SK-N-SH (cell line): Measurements from ENCODE around the gene ADAMTS2. TPM values are rescaled to one million over a fixed set of nuclear protein-coding genes. Genes with fewer than 3 reads are reported as not detected.

Experiments
- CTCF ChIA-PET: fragments of 300-600, 350-600 bp; formaldehyde crosslinking; extraction: SDS; loops from one replicate; lab custom pipeline; 2021; lab: Yijun Ruan, JAX
- POLR2A ChIA-PET: fragments of 350-600 bp; sonication (Branson Sonifier 250); formaldehyde crosslinking; extraction: SDS; loops from one replicate; lab custom pipeline; 2020; ENCODE audit warnings: antibody characterized with exemption, inconsistent platforms; lab: Yijun Ruan, JAX
- DNase-seq: peaks from one replicate; pipeline ENCODE4 v3.0.0; 2012
- H2AFZ ChIP-seq: fragments of 200-600 bp; sonication (generic); 2 replicates; pipeline ENCODE4 v1.8.1; 2016; ENCODE audit warnings: antibody characterized with exemption, mild to moderate bottlenecking, low read depth
- H3F3A ChIP-seq: fragments of 200-600 bp; sonication (generic); replicated peaks from 2 replicates; pipeline ENCODE3; 2016; ENCODE audit warnings: antibody characterized with exemption, mild to moderate bottlenecking; ENCODE audit not compliant: insufficient read depth
- H3K27ac ChIP-seq, 2 experiments: fragments of 200-500 bp in 1 of 2; fragments of 200-600 bp in 1 of 2; sonication (Bioruptor generic) in 1 of 2; sonication (generic), shearing (Covaris generic) in 1 of 2; 2 replicates each; pipeline versions ENCODE4 v1.5.1 to v1.6.1; 2014 to 2016; ENCODE audit warnings: low read depth in 2 of 2, inconsistent platforms in 1 of 2, low read length in 1 of 2, mild to moderate bottlenecking in 1 of 2, mixed read lengths in 1 of 2
- H3K27me3 ChIP-seq: fragments of 200-600 bp; sonication (generic), shearing (Covaris generic); 2 replicates; pipeline ENCODE4 v1.6.1; 2016; ENCODE audit warnings: mixed run types; ENCODE audit not compliant: insufficient read depth
- H3K36me3 ChIP-seq, 2 experiments: fragments of 200-500 bp in 1 of 2; fragments of 200-600 bp in 1 of 2; sonication (Bioruptor generic) in 1 of 2; sonication (generic) in 1 of 2; replicated peaks in 1 of 2; 2 replicates each; pipeline versions ENCODE3 to v1.5.1; 2014 to 2016; ENCODE audit warnings: low read length in 1 of 2, mild to moderate bottlenecking in 1 of 2; ENCODE audit not compliant: insufficient read depth in 2 of 2, control insufficient read depth in 1 of 2
- H3K4me1 ChIP-seq, 2 experiments: fragments of 200-500 bp in 1 of 2; fragments of 200-600 bp in 1 of 2; sonication (Bioruptor generic) in 1 of 2; sonication (generic), shearing (Covaris generic) in 1 of 2; 2 replicates each; pipeline versions ENCODE4 v1.5.1 to v1.6.1; 2014 to 2016; ENCODE audit warnings: low read depth in 1 of 2, low read length in 1 of 2, mixed run types in 1 of 2; ENCODE audit not compliant: insufficient read depth in 2 of 2, control insufficient read depth in 1 of 2
- H3K4me2 ChIP-seq: fragments of 200-600 bp; sonication (generic), shearing (Covaris generic); 2 replicates; pipeline ENCODE4 v1.6.1; 2017; ENCODE audit warnings: mixed run types
- H3K4me3 ChIP-seq, 2 experiments: fragments of 200-500 bp in 1 of 2; fragments of 200-600 bp in 1 of 2; sonication (Bioruptor generic) in 1 of 2; sonication (generic), shearing (Covaris generic) in 1 of 2; 2 replicates each; pipeline versions ENCODE4 v1.5.1 to v1.8.1; 2014 to 2016; ENCODE audit warnings: low read depth in 2 of 2, inconsistent platforms in 1 of 2, low read length in 1 of 2, mild to moderate bottlenecking in 1 of 2, mixed read lengths in 1 of 2, moderate library complexity in 1 of 2
- H3K79me2 ChIP-seq: fragments of 200-600 bp; sonication (generic); 2 replicates; pipeline ENCODE4 v1.8.1; 2017; ENCODE audit warnings: mild to moderate bottlenecking; ENCODE audit not compliant: insufficient read depth
- H3K9ac ChIP-seq: fragments of 200-600 bp; sonication (generic); 2 replicates; pipeline ENCODE4 v1.6.1; 2017; ENCODE audit warnings: mixed run types
- H3K9me2 ChIP-seq: fragments of 200-600 bp; sonication (generic); 2 replicates; pipeline ENCODE4 v1.6.1; 2017; ENCODE audit warnings: mixed run types
- H3K9me3 ChIP-seq: fragments of 200-600 bp; sonication (generic); 2 replicates; pipeline ENCODE4 v1.6.1; 2017; ENCODE audit warnings: mixed run types, mild to moderate bottlenecking, moderate library complexity
- H4K20me1 ChIP-seq: fragments of 200-600 bp; sonication (generic); 2 replicates; pipeline ENCODE4 v1.6.1; 2017; ENCODE audit warnings: mild to moderate bottlenecking, mixed run types; ENCODE audit not compliant: insufficient read depth
- CHD2 ChIP-seq: fragments of 150-350 bp; IDR thresholded peaks from 2 replicates; pipeline ENCODE4 v1.6.1; 2018; ENCODE audit warnings: low read length; ENCODE audit not compliant: partially characterized antibody
- ELF1 ChIP-seq: IDR thresholded peaks from 2 replicates; pipeline ENCODE4 v1.4.0; 2012
- EZH2phosphoT487 ChIP-seq: fragments of 200-600 bp; sonication (generic); IDR thresholded peaks from 2 replicates; pipeline ENCODE4 v1.6.1; 2017; ENCODE audit warnings: low read depth, mixed run types, mild to moderate bottlenecking, antibody characterized with exemption, moderate library complexity, borderline replicate concordance
- FOXJ3 ChIP-seq: sonication (generic); formaldehyde crosslinking; IDR thresholded peaks from 2 replicates; pipeline ENCODE4 v1.5.1; 2020; ENCODE audit warnings: mild to moderate bottlenecking, missing genetic modification reagents
- MEF2A ChIP-seq: IDR thresholded peaks from 2 replicates; pipeline ENCODE4 v1.4.0; 2012; ENCODE audit warnings: low read depth, borderline replicate concordance
- MXI1 ChIP-seq: IDR thresholded peaks from 2 replicates; pipeline ENCODE4 v1.6.1; 2012; ENCODE audit warnings: mild to moderate bottlenecking, low read depth, low read length, improper control_type of control experiment
- NFIC ChIP-seq: IDR thresholded peaks from 2 replicates; pipeline ENCODE4 v1.4.0; 2012; ENCODE audit warnings: borderline replicate concordance
- NRF1 ChIP-seq: IDR thresholded peaks from 2 replicates; pipeline ENCODE4 v1.6.1; 2012; ENCODE audit warnings: low read depth, mild to moderate bottlenecking, low read length
- POLR2AphosphoS5 ChIP-seq: IDR thresholded peaks from 2 replicates; pipeline ENCODE4 v1.6.1; 2012; ENCODE audit warnings: low read depth, low read length
- RFX5 ChIP-seq: IDR thresholded peaks from 2 replicates; pipeline ENCODE4 v1.6.1; 2012; ENCODE audit warnings: mild to moderate bottlenecking, improper control_type of control experiment, low read length
- SIN3A ChIP-seq: IDR thresholded peaks from 2 replicates; pipeline ENCODE4 v1.6.1; 2012; ENCODE audit warnings: low read depth, mild to moderate bottlenecking, low read length, moderate library complexity, borderline replicate concordance
- SMC3 ChIP-seq: IDR thresholded peaks from 2 replicates; pipeline ENCODE4 v1.6.1; 2012; ENCODE audit warnings: low read depth, low read length, improper control_type of control experiment
- TCF12 ChIP-seq: IDR thresholded peaks from 2 replicates; pipeline ENCODE4 v1.4.0; 2012
- WGBS: methylation state at CpG from one replicate; pipeline ENCODE4 v1.1.6; 2017; ENCODE audit warnings: low lambda C conversion rate; 5-methylcytosine and 5-hydroxymethylcytosine counted together
- polyA plus RNA-seq, 3 experiments: library from polyadenylated mRNA; depleted of rRNA; stranded (reverse); fragments of >200 nt; gene quantifications; 2 replicates each; pipeline ENCODE4 v1.2.3, GENCODE V29; 2012
- TF ChIP-seq, protein P1 (sequence below): IDR thresholded peaks from 2 replicates; pipeline ENCODE4; 2012
- TF ChIP-seq, protein P2 (sequence below): IDR thresholded peaks from 2 replicates; pipeline ENCODE4 v1.6.1; 2012; ENCODE audit warnings: mild to moderate bottlenecking, low read depth, low read length, moderate library complexity
- TF ChIP-seq, protein P3 (sequence below): IDR thresholded peaks from 2 replicates; pipeline ENCODE4 v1.4.0; 2012; ENCODE audit warnings: low read depth, borderline replicate concordance
- TF ChIP-seq, protein P4 (sequence below): fragments of 150-350 bp; IDR thresholded peaks from 2 replicates; pipeline ENCODE4 v1.6.1; 2017; ENCODE audit warnings: antibody characterized with exemption, low read length, low read depth, borderline replicate concordance
- TF ChIP-seq, protein P5 (sequence below): IDR thresholded peaks from 2 replicates; pipeline ENCODE4 v1.4.0; 2012; ENCODE audit warnings: low read depth

Gene ADAMTS2
- polyA plus RNA-seq, 1 of the 3 experiments (the other 2 are of a cell fraction) = 0.12 TPM

DNA sequence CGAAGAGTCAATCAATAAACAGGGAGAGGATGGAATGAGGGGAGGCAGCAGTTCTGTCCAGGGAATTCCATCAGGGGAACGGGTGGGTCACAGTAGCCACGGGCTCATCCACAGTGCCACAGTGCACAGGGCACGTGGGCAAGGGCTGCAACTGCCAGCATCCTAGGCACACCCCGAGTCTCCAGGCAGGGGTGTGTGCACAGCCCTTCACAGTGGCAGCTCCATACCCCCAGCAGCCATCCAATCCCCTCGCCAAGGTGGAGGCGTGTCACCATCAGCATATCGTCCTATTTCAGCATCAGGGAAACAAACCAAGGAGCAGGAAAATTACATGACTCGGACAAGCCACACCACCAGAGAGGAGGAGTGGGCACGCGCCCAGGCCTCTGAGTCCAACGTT, 133.6 kb downstream of the ADAMTS2 start:
- Histone ChIP-seq H3K4me3 (no peak overlapping the region), H2AFZ (no peak overlapping the region), H3K4me2 (no peak overlapping the region), H3F3A (no peaks in the 10 kb centered on the region), H3K9me2 (no peaks in the 10 kb centered on the region), H4K20me1 (no peaks in the 10 kb centered on the region), H3K9me3 (no peaks in the 10 kb centered on the region), H3K27ac (no peak overlapping the region), H3K36me3 (no peaks in the 10 kb centered on the region), H3K4me1 (peaks cover 0 to 13% of the 10 kb centered on the region in 2 experiments; a peak in 1 of 4 replicates), H3K27me3 (no peaks in the 10 kb centered on the region), H3K79me2 (no peaks in the 10 kb centered on the region), H3K9ac (no peak overlapping the region)
- POLR2A ChIA-PET = no interaction called here
- CTCF ChIA-PET = no interaction called here
- 64% methylated on average over 10 of the region's 12 CpGs for WGBS
- TF ChIP-seq, protein P1, sequence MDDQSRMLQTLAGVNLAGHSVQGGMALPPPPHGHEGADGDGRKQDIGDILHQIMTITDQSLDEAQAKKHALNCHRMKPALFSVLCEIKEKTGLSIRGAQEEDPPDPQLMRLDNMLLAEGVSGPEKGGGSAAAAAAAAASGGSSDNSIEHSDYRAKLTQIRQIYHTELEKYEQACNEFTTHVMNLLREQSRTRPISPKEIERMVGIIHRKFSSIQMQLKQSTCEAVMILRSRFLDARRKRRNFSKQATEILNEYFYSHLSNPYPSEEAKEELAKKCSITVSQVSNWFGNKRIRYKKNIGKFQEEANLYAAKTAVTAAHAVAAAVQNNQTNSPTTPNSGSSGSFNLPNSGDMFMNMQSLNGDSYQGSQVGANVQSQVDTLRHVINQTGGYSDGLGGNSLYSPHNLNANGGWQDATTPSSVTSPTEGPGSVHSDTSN = no peak
- TF ChIP-seq MEF2A (no peak), MXI1 (no peak), TCF12 (no peak), ELF1 (no peak), FOXJ3 (CRISPR knock-in tag) (no peak), NRF1 (no peak), RFX5 (no peak), EZH2phosphoT487 (no peak), NFIC (no peak), SMC3 (no peak), CHD2 (no peak), SIN3A (no peak), POLR2AphosphoS5 (no peak)
- TF ChIP-seq, protein P2, sequence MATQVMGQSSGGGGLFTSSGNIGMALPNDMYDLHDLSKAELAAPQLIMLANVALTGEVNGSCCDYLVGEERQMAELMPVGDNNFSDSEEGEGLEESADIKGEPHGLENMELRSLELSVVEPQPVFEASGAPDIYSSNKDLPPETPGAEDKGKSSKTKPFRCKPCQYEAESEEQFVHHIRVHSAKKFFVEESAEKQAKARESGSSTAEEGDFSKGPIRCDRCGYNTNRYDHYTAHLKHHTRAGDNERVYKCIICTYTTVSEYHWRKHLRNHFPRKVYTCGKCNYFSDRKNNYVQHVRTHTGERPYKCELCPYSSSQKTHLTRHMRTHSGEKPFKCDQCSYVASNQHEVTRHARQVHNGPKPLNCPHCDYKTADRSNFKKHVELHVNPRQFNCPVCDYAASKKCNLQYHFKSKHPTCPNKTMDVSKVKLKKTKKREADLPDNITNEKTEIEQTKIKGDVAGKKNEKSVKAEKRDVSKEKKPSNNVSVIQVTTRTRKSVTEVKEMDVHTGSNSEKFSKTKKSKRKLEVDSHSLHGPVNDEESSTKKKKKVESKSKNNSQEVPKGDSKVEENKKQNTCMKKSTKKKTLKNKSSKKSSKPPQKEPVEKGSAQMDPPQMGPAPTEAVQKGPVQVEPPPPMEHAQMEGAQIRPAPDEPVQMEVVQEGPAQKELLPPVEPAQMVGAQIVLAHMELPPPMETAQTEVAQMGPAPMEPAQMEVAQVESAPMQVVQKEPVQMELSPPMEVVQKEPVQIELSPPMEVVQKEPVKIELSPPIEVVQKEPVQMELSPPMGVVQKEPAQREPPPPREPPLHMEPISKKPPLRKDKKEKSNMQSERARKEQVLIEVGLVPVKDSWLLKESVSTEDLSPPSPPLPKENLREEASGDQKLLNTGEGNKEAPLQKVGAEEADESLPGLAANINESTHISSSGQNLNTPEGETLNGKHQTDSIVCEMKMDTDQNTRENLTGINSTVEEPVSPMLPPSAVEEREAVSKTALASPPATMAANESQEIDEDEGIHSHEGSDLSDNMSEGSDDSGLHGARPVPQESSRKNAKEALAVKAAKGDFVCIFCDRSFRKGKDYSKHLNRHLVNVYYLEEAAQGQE = no peak
- TF ChIP-seq, protein P3, sequence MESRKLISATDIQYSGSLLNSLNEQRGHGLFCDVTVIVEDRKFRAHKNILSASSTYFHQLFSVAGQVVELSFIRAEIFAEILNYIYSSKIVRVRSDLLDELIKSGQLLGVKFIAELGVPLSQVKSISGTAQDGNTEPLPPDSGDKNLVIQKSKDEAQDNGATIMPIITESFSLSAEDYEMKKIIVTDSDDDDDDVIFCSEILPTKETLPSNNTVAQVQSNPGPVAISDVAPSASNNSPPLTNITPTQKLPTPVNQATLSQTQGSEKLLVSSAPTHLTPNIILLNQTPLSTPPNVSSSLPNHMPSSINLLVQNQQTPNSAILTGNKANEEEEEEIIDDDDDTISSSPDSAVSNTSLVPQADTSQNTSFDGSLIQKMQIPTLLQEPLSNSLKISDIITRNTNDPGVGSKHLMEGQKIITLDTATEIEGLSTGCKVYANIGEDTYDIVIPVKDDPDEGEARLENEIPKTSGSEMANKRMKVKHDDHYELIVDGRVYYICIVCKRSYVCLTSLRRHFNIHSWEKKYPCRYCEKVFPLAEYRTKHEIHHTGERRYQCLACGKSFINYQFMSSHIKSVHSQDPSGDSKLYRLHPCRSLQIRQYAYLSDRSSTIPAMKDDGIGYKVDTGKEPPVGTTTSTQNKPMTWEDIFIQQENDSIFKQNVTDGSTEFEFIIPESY = no peak
- TF ChIP-seq, protein P4, sequence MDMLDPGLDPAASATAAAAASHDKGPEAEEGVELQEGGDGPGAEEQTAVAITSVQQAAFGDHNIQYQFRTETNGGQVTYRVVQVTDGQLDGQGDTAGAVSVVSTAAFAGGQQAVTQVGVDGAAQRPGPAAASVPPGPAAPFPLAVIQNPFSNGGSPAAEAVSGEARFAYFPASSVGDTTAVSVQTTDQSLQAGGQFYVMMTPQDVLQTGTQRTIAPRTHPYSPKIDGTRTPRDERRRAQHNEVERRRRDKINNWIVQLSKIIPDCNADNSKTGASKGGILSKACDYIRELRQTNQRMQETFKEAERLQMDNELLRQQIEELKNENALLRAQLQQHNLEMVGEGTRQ = no peak
- TF ChIP-seq, protein P5, sequence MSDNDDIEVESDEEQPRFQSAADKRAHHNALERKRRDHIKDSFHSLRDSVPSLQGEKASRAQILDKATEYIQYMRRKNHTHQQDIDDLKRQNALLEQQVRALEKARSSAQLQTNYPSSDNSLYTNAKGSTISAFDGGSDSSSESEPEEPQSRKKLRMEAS = no peak
- no peak for DNase-seq
